HepG2 (cell line): ENCODE results near the gene GGT1. TPM values are rescaled to one million over a fixed set of nuclear protein-coding genes. Genes with fewer than 3 reads are reported as not detected.

Experiments
- BCL6 ChIP-seq: IDR thresholded peaks from 2 replicates; pipeline ENCODE4 v1.6.1; 2016; ENCODE audit warnings: missing genetic modification reagents, missing compliant biosample characterization
- FOSL1 ChIP-seq: sonication (generic); formaldehyde crosslinking; IDR thresholded peaks from 2 replicates; pipeline ENCODE4 v1.9.0; 2021; ENCODE audit warnings: missing genetic modification reagents, borderline replicate concordance
- FOXA3 ChIP-seq: IDR thresholded peaks from 2 replicates; pipeline ENCODE4 v1.6.1; 2016; ENCODE audit warnings: missing genetic modification reagents, missing compliant biosample characterization
- GABPB1 ChIP-seq: IDR thresholded peaks from 2 replicates; pipeline ENCODE4 v1.6.1; 2016; ENCODE audit warnings: mild to moderate bottlenecking, missing genetic modification reagents, moderate library complexity, missing compliant biosample characterization
- GPN1 ChIP-seq: sonication (generic); formaldehyde crosslinking; IDR thresholded peaks from 2 replicates; pipeline ENCODE4 v1.5.1; 2020; ENCODE audit warnings: missing genetic modification reagents, borderline replicate concordance
- HNRNPL ChIP-seq: fragments of 200-400 bp; formaldehyde crosslinking; IDR thresholded peaks from 2 replicates; pipeline ENCODE4 v1.6.1; 2017; ENCODE audit warnings: mild to moderate bottlenecking, low read depth, low read length
- HOXD1 ChIP-seq: sonication (generic); formaldehyde crosslinking; IDR thresholded peaks from 2 replicates; pipeline ENCODE4 v1.5.0; 2020; ENCODE audit warnings: missing genetic modification reagents
- IKZF4 ChIP-seq: sonication (generic); formaldehyde crosslinking; IDR thresholded peaks from 2 replicates; pipeline ENCODE4 v1.5.1; 2020; ENCODE audit warnings: borderline replicate concordance, mild to moderate bottlenecking, low read depth, missing genetic modification reagents; ENCODE audit errors: not compliant biosample characterization
- KLF13 ChIP-seq: sonication (generic); formaldehyde crosslinking; IDR thresholded peaks from 2 replicates; pipeline ENCODE4 v1.4.0; 2020; ENCODE audit warnings: mild to moderate bottlenecking, missing genetic modification reagents
- LCORL ChIP-seq, 2 experiments: fragments of 450-650 bp in 1 of 2; sonication (generic) in 1 of 2; formaldehyde crosslinking in 1 of 2; IDR thresholded peaks; 2 replicates each; pipeline versions ENCODE4 v1.5.0 to v1.6.1; 2017 to 2020; ENCODE audit warnings: antibody characterized with exemption in 1 of 2, missing genetic modification reagents in 1 of 2
- NR2F6 ChIP-seq, 2 experiments: IDR thresholded peaks; 2 replicates each; pipeline ENCODE4 v1.6.1; 2016; ENCODE audit warnings: antibody characterized with exemption in 1 of 2, mild to moderate bottlenecking in 1 of 2
- POLR2A ChIP-seq, 2 experiments: IDR thresholded peaks; 2 replicates each; pipeline ENCODE4 v1.6.1; 2011; ENCODE audit warnings: low read depth in 2 of 2, low read length in 2 of 2, mild to moderate bottlenecking in 1 of 2, moderate library complexity in 1 of 2; ENCODE audit not compliant: insufficient read depth in 1 of 2
- RFX1 ChIP-seq: fragments of 450-650 bp; IDR thresholded peaks from 2 replicates; pipeline ENCODE4 v1.6.1; 2017
- SRY ChIP-seq: sonication (generic); formaldehyde crosslinking; IDR thresholded peaks from 2 replicates; pipeline ENCODE4 v1.8.0; 2022; ENCODE audit warnings: mild to moderate bottlenecking, missing genetic modification reagents
- TRIM24 ChIP-seq: sonication (generic); formaldehyde crosslinking; IDR thresholded peaks from 2 replicates; pipeline ENCODE4 v1.8.0; 2022; ENCODE audit warnings: mild to moderate bottlenecking, missing genetic modification reagents
- ZKSCAN5 ChIP-seq: sonication (generic); formaldehyde crosslinking; IDR thresholded peaks from 2 replicates; pipeline ENCODE4 v1.5.1; 2020; ENCODE audit warnings: mild to moderate bottlenecking, missing genetic modification reagents
- ZNF205 ChIP-seq: IDR thresholded peaks from 2 replicates; pipeline ENCODE4 v1.6.1; 2018; ENCODE audit warnings: missing biosample characterization, missing genetic modification reagents
- ZNF607 ChIP-seq: sonication (generic); formaldehyde crosslinking; IDR thresholded peaks from 2 replicates; pipeline ENCODE4 v1.5.1; 2020; ENCODE audit warnings: missing genetic modification reagents, mild to moderate bottlenecking, borderline replicate concordance
- ZNF672 ChIP-seq: sonication (generic); formaldehyde crosslinking; IDR thresholded peaks from 2 replicates; pipeline ENCODE4 v1.8.1; 2022; ENCODE audit warnings: missing genetic modification reagents
- polyA plus RNA-seq, 8 experiments: library from polyadenylated mRNA; depleted of rRNA in 3 of 8; stranded (reverse) in 7 of 8; unstranded in 1 of 8; fragments of >200 nt; fragmentation: Illumina TruSeq in 4 of 8; extraction: Trizol in 4 of 8; gene quantifications; 2 replicates each; pipeline versions ENCODE4 v1.2.1 to v1.2.3, GENCODE V29; 2011 to 2016; ENCODE audit warnings: low read depth in 4 of 8, missing spikeins in 1 of 8, mixed read lengths in 1 of 8; ENCODE audit not compliant: insufficient read depth in 1 of 8
- total RNA-seq, 5 experiments: library from RNA; depleted of rRNA; stranded (reverse); fragments of >200 nt; fragmentation: Illumina TruSeq; extraction: Trizol; gene quantifications; 2 replicates each; pipeline ENCODE4 v1.2.3, GENCODE V29; 2016; ENCODE audit warnings: low read depth in 1 of 5
- TF ChIP-seq, protein P1 (sequence below): sonication (generic); formaldehyde crosslinking; IDR thresholded peaks from 2 replicates; pipeline ENCODE4 v1.4.0; 2020; ENCODE audit warnings: mild to moderate bottlenecking, low read depth, missing genetic modification reagents
- TF ChIP-seq, protein P2 (sequence below): sonication (generic); formaldehyde crosslinking; IDR thresholded peaks from 2 replicates; pipeline ENCODE4 v1.4.0; 2020; ENCODE audit warnings: low read depth, mild to moderate bottlenecking, missing genetic modification reagents
- TF ChIP-seq, protein P3 (sequence below): sonication (generic); formaldehyde crosslinking; conservative IDR thresholded peaks from 2 replicates; pipeline ENCODE4 v1.8.0; 2022; ENCODE audit warnings: mild to moderate bottlenecking, moderate library complexity, missing genetic modification reagents
- TF ChIP-seq, protein P4 (sequence below): sonication (generic); formaldehyde crosslinking; IDR thresholded peaks from 2 replicates; pipeline ENCODE4 v1.4.0; 2020; ENCODE audit warnings: missing genetic modification reagents
- TF ChIP-seq, protein P5 (sequence below): sonication (generic); formaldehyde crosslinking; IDR thresholded peaks from 2 replicates; pipeline ENCODE4 v1.5.0; 2020; ENCODE audit warnings: missing genetic modification reagents

The GGT1 gene
- total and polyA plus RNA-seq, 2 of the 13 experiments (the other 11 are each of a cell fraction or from before 2014, with no cell fraction given), result 29.9 to 103 TPM

DNA sequence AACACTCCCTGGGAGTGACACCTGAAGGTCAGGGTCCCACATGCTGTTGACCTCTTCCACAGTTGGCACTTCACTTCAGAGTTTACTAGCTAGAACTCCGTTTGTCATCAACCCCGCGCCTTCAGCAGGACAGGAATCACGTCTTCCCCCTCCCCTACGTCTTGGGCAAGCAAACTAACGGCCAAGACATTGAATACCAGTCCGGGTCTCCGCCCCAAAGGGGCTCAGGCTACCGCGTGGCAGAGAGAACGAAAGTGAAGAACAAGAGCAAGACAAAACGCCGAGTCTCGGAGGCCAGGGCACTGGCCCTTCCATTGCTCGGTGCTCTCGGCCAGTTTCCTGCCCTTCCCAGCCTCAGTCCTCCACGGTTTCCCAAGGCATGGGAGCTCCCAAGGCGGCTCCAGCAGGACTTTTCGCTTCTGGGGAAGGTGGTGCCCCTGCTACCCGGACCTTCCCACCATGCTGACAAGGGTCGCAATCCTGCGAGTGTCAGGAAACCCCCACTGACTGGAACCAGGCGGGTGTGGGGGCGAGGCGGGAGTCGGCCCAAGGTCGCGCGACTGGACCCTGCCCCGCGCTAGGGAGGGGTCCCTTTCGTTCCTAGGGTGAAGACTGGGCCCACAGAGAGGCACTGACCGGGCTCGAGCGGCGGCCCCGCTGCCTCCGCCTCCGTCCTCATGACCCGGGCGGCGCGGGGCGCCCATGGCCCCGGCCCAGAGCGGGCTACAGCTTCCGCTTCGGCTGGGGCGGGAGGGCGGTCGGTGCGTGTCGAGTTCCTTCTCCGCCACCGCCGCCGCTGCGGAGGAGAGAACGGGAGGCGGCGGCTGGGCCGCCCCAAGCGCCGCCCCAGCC lies 48.5 kb upstream of the GGT1 start, which contains the start of gene GUCD1 (continued):
- no peak for TF ChIP-seq SRY (CRISPR knock-in tag)
- TF ChIP-seq HNRNPL, result 0 out of 2 replicates have a peak, but pooled peaks have one; percentile 68
- TF ChIP-seq KLF13 (CRISPR knock-in tag), result no peak
- TF ChIP-seq, protein P1, sequence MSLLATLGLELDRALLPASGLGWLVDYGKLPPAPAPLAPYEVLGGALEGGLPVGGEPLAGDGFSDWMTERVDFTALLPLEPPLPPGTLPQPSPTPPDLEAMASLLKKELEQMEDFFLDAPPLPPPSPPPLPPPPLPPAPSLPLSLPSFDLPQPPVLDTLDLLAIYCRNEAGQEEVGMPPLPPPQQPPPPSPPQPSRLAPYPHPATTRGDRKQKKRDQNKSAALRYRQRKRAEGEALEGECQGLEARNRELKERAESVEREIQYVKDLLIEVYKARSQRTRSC (CRISPR knock-in tag), result no peak
- TF ChIP-seq, protein P2, sequence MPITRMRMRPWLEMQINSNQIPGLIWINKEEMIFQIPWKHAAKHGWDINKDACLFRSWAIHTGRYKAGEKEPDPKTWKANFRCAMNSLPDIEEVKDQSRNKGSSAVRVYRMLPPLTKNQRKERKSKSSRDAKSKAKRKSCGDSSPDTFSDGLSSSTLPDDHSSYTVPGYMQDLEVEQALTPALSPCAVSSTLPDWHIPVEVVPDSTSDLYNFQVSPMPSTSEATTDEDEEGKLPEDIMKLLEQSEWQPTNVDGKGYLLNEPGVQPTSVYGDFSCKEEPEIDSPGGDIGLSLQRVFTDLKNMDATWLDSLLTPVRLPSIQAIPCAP (CRISPR knock-in tag), result 0 out of 2 replicates have a peak, but pooled peaks have one; percentile 3
- TF ChIP-seq, protein P3, sequence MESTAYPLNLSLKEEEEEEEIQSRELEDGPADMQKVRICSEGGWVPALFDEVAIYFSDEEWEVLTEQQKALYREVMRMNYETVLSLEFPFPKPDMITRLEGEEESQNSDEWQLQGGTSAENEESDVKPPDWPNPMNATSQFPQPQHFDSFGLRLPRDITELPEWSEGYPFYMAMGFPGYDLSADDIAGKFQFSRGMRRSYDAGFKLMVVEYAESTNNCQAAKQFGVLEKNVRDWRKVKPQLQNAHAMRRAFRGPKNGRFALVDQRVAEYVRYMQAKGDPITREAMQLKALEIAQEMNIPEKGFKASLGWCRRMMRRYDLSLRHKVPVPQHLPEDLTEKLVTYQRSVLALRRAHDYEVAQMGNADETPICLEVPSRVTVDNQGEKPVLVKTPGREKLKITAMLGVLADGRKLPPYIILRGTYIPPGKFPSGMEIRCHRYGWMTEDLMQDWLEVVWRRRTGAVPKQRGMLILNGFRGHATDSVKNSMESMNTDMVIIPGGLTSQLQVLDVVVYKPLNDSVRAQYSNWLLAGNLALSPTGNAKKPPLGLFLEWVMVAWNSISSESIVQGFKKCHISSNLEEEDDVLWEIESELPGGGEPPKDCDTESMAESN, result 0 out of 2 replicates have a peak, but pooled peaks have one; percentile 26
- peak; percentile 35 for TF ChIP-seq FOXA3
- peak; percentile 19; the same call in 1 of the 2 replicates for TF ChIP-seq BCL6 (CRISPR knock-in tag)
- no peak for TF ChIP-seq ZNF672 (CRISPR knock-in tag)
- 0 out of 2 replicates have a peak, but pooled peaks have one; percentile 19 for TF ChIP-seq GABPB1
- TF ChIP-seq, protein P4, sequence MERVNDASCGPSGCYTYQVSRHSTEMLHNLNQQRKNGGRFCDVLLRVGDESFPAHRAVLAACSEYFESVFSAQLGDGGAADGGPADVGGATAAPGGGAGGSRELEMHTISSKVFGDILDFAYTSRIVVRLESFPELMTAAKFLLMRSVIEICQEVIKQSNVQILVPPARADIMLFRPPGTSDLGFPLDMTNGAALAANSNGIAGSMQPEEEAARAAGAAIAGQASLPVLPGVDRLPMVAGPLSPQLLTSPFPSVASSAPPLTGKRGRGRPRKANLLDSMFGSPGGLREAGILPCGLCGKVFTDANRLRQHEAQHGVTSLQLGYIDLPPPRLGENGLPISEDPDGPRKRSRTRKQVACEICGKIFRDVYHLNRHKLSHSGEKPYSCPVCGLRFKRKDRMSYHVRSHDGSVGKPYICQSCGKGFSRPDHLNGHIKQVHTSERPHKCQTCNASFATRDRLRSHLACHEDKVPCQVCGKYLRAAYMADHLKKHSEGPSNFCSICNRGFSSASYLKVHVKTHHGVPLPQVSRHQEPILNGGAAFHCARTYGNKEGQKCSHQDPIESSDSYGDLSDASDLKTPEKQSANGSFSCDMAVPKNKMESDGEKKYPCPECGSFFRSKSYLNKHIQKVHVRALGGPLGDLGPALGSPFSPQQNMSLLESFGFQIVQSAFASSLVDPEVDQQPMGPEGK (CRISPR knock-in tag), result peak; percentile 59
- TF ChIP-seq GPN1 (CRISPR knock-in tag), result no peak
- peak; percentile 53; the same call in 1 of the 2 replicates for TF ChIP-seq HOXD1 (CRISPR knock-in tag)
- 0 out of 2 replicates have a peak, but pooled peaks have one; percentile 27 for TF ChIP-seq TRIM24 (CRISPR knock-in tag)
- no peak for TF ChIP-seq RFX1
- TF ChIP-seq POLR2A (IDR thresholded peaks at IDR 0.05; ENCODE audit: insufficient read depth in 1 of 2, low read depth in 2 of 2, low read length in 2 of 2), result peak; percentile 66 to 81
- TF ChIP-seq, protein P5, sequence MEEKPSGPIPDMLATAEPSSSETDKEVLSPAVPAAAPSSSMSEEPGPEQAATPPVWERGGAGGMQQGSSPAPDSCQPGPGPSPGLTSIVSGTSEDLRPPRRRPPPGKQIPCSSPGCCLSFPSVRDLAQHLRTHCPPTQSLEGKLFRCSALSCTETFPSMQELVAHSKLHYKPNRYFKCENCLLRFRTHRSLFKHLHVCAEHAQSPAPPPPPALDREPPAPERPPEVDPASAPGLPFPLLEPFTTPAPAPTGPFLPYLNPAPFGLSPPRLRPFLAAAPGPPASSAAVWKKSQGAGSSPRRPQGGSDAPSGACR (CRISPR knock-in tag), result peak; percentile 83; the same call in 1 of the 2 replicates
- no peak for TF ChIP-seq NR2F6 (IDR thresholded peaks at IDR 0.05)
- peak; percentile 29; the same call in 1 of the 2 replicates for TF ChIP-seq NR2F6 (CRISPR knock-in tag; IDR thresholded peaks at IDR 0.05)
- TF ChIP-seq ZNF607 (CRISPR knock-in tag), result peak; percentile 41
- TF ChIP-seq ZKSCAN5 (CRISPR knock-in tag), result no peak
- no peak for TF ChIP-seq LCORL (IDR thresholded peaks at IDR 0.05)
- peak; percentile 20 for TF ChIP-seq LCORL (CRISPR knock-in tag; IDR thresholded peaks at IDR 0.05)
- no peak for TF ChIP-seq IKZF4 (CRISPR knock-in tag)
- TF ChIP-seq ZNF205 (CRISPR knock-in tag), result no peak
- TF ChIP-seq FOSL1 (CRISPR knock-in tag), result no peak
